ENCODE data around the gene WNT16. TPM values are rescaled to one million over a fixed set of nuclear protein-coding genes. Genes with fewer than 3 reads are reported as not detected.

WNT16 gene
- total and polyA plus RNA-seq, 2 of the 8 experiments (the other 6 are each of a cell fraction or from before 2014, with no cell fraction given) = 0.11 to 0.52 TPM

DNA sequence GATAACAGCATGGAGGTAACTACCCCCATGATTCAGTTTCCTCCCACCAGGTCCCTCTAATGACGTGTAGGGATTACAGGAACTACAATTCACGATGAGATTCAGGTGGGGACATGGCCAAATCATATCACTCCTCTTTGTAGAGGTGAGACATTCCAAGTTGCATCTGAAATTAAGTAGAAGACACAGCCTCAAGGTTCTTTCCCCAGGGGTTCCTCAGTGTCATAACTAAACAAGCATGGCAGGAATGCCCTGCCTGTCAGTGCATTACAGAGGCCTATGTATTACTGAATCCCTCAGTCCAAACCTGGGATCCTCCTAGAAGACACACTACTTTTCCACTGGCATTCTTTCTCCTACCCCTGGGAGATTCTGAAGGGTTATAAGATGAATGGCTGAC lies 42.6 kb upstream of the WNT16 start:
- Histone ChIP-seq H2AK5ac (ENCODE audit: low read depth, low read length) (no peak overlapping the region), H3K9me3 (ENCODE audit: insufficient read depth in 2 of 2, low read depth in 1 of 2, low read length in 1 of 2) (peaks cover 13 to 22% of the 10 kb centered on the region in 2 experiments; a peak in 3 of 4 replicates), H3K4me1 (replicated peaks in 1 of 4; ENCODE audit: control insufficient read depth in 3 of 4, insufficient read depth in 4 of 4, low read length in 3 of 4) (no peaks in the 10 kb centered on the region), H4K8ac (ENCODE audit: extremely low read depth, insufficient read depth, low read length) (no peak overlapping the region), H2BK5ac (ENCODE audit: low read depth, low read length) (no peak overlapping the region), H2BK12ac (ENCODE audit: low read depth, low read length) (no peak overlapping the region), H2AFZ (ENCODE audit: low read length) (no peak overlapping the region), H4K20me1 (replicated peaks in 1 of 2; ENCODE audit: control insufficient read depth in 1 of 2, insufficient read depth in 2 of 2, low read length in 2 of 2) (no peaks in the 10 kb centered on the region), H3K14ac (ENCODE audit: insufficient read length) (no peak overlapping the region), H3K27me3 (replicated peaks in 1 of 4; ENCODE audit: control insufficient read depth in 3 of 4, extremely low read depth in 1 of 4, insufficient read depth in 3 of 4, low read length in 3 of 4) (no peaks in the 10 kb centered on the region), H3K56ac (replicated peaks; ENCODE audit: insufficient read length, low read depth, low read length) (no peak overlapping the region), H3K9ac (replicated peaks in 1 of 4; ENCODE audit: extremely low read depth in 1 of 4, low read depth in 3 of 4, low read length in 3 of 4) (no peak overlapping the region), H3K18ac (ENCODE audit: extremely low read depth, low read length) (no peak overlapping the region), H3K4me3 (ENCODE audit: extremely low read depth in 1 of 4, insufficient read depth in 2 of 4, low read depth in 3 of 4, low read length in 4 of 4) (no peak overlapping the region), H3K4me2 (ENCODE audit: insufficient read depth in 1 of 2, low read depth in 2 of 2, low read length in 2 of 2) (no peak overlapping the region), H3K27ac (ENCODE audit: low read depth, low read length) (no peak overlapping the region), H3K23me2 (ENCODE audit: low read depth, low read length) (no peaks in the 10 kb centered on the region; the same call in 1 of the 2 replicates), H3K4ac (replicated peaks; ENCODE audit: insufficient read length, low read depth, low read length) (no peak overlapping the region), H2BK20ac (ENCODE audit: low read length) (no peak overlapping the region), H2BK15ac (ENCODE audit: low read length) (no peak overlapping the region), H3K23ac (ENCODE audit: insufficient read length) (no peak overlapping the region), H3K36me3 (ENCODE audit: control insufficient read depth in 2 of 4, insufficient read depth in 4 of 4, low read length in 3 of 4) (no peaks in the 10 kb centered on the region; a peak in 1 of 8 replicates), H4K5ac (ENCODE audit: insufficient read length, low read depth, low read length) (no peak overlapping the region), H3K79me1 (ENCODE audit: low read depth, low read length) (no peaks in the 10 kb centered on the region), H3K79me2 (ENCODE audit: control insufficient read depth in 1 of 2, insufficient read depth in 2 of 2, low read length in 2 of 2) (no peaks in the 10 kb centered on the region), H4K91ac (replicated peaks; ENCODE audit: insufficient read length, low read length) (no peak overlapping the region), H2BK120ac (replicated peaks; ENCODE audit: low read depth, low read length) (no peak overlapping the region)
- FAIRE-seq (no peak), DNase-seq (ENCODE audit: low read depth in 1 of 2, low spot score in 2 of 2) (no peak)
- TF ChIP-seq BACH1 (IDR thresholded peaks at IDR 0.05; ENCODE audit: low read length) (no peak), BRCA1 (IDR thresholded peaks at IDR 0.05; ENCODE audit: low read depth, low read length) (no peak), CREB1 (IDR thresholded peaks at IDR 0.05) (no peak)
- TF ChIP-seq, protein P1, sequence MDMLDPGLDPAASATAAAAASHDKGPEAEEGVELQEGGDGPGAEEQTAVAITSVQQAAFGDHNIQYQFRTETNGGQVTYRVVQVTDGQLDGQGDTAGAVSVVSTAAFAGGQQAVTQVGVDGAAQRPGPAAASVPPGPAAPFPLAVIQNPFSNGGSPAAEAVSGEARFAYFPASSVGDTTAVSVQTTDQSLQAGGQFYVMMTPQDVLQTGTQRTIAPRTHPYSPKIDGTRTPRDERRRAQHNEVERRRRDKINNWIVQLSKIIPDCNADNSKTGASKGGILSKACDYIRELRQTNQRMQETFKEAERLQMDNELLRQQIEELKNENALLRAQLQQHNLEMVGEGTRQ (IDR thresholded peaks at IDR 0.05; ENCODE audit: low read length) = no peak
- TF ChIP-seq, protein P2, sequence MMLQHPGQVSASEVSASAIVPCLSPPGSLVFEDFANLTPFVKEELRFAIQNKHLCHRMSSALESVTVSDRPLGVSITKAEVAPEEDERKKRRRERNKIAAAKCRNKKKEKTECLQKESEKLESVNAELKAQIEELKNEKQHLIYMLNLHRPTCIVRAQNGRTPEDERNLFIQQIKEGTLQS (IDR thresholded peaks at IDR 0.05; ENCODE audit: insufficient read depth, low read depth, low read length) = no peak
- ChIA-PET CTCF (ENCODE audit: partially characterized antibody) (no interaction called here), POLR2A (ENCODE audit: partially characterized antibody) (no interaction called here)
- WGBS, 2 experiments (ENCODE audit: extremely low coverage in 1 of 2, insufficient coverage in 1 of 2, insufficient read length in 1 of 2, insufficient replicate concordance in 2 of 2, low coverage in 1 of 2, low lambda C conversion rate in 2 of 2, missing lambda C conversion rate in 1 of 2) = 94% methylated on average over 2 of the region's 2 CpGs; no CpG with 5 or more reads in 1 of the 2 experiments

Data from H1 (cell line).